OCI-LY7 (cell line): ENCODE data around the gene COPZ1. TPM values are rescaled to one million over a fixed set of nuclear protein-coding genes. Genes with fewer than 3 reads are reported as not detected.

Experiments used
- BruUV-seq: library from RNA; stranded (reverse); fragments of 400-500 nt; replicated peaks from 2 replicates; lab custom pipeline; 2021; lab: Mats Ljungman, UMichigan
- CTCF ChIA-PET: fragments of 300-600 bp; sonication (Branson Sonifier 250); formaldehyde crosslinking; loops from one replicate; lab custom pipeline; 2022; ENCODE audit warnings: antibody characterized with exemption; ENCODE audit not compliant: unreplicated experiment; lab: Charles Lee
- POLR2A ChIA-PET: fragments of 300-600 bp; sonication (Branson Sonifier 250); formaldehyde crosslinking; loops from one replicate; lab custom pipeline; 2022; ENCODE audit warnings: antibody characterized with exemption; lab: Charles Lee
- DNase-seq: peaks from one replicate; pipeline ENCODE4 v3.0.0-alpha.2; 2015; ENCODE audit warnings: low spot score
- H2AFZ ChIP-seq: fragments of 200-600 bp; sonication (generic), shearing (Covaris generic); 2 replicates; pipeline ENCODE4 v1.6.1; 2014; ENCODE audit warnings: mild to moderate bottlenecking, antibody characterized with exemption, low read length, moderate library complexity
- H3K27ac ChIP-seq: fragments of 200-600 bp; sonication (generic); 2 replicates; pipeline ENCODE4 v1.5.1; 2014; ENCODE audit warnings: mixed run types, low read depth, mild to moderate bottlenecking, moderate library complexity, low read length, inconsistent platforms; ENCODE audit not compliant: poor library complexity, severe bottlenecking
- H3K36me3 ChIP-seq: fragments of 200-600 bp; sonication (generic); 2 replicates; pipeline ENCODE4 v1.6.1; 2014; ENCODE audit warnings: mild to moderate bottlenecking, antibody characterized with exemption, low read length, moderate library complexity, mixed read lengths; ENCODE audit not compliant: insufficient read depth
- H3K4me1 ChIP-seq: fragments of 200-600 bp; sonication (generic); 2 replicates; pipeline ENCODE4 v1.5.1; 2014; ENCODE audit warnings: mild to moderate bottlenecking, low read length; ENCODE audit not compliant: insufficient read depth, poor library complexity, severe bottlenecking
- H3K4me2 ChIP-seq: fragments of 200-600 bp; sonication (generic); 2 replicates; pipeline ENCODE4 v1.6.1; 2014; ENCODE audit warnings: mild to moderate bottlenecking, low read length
- H3K4me3 ChIP-seq: fragments of 200-600 bp; sonication (generic); 2 replicates; pipeline ENCODE4 v1.5.1; 2014; ENCODE audit warnings: mild to moderate bottlenecking, low read depth, low read length; ENCODE audit not compliant: poor library complexity, severe bottlenecking
- H3K79me2 ChIP-seq: fragments of 200-600 bp; sonication (generic); 2 replicates; pipeline ENCODE4 v1.6.1; 2016; ENCODE audit warnings: low read depth, mild to moderate bottlenecking, low read length, moderate library complexity, mixed read lengths; ENCODE audit not compliant: insufficient read depth
- H3K9me2 ChIP-seq: fragments of 200-600 bp; sonication (generic); 2 replicates; pipeline ENCODE4 v1.6.1; 2016; ENCODE audit warnings: mild to moderate bottlenecking, low read length, mixed read lengths; ENCODE audit not compliant: insufficient read depth
- H3K9me3 ChIP-seq: fragments of 200-600 bp; sonication (generic); 2 replicates; pipeline ENCODE4 v1.6.1; 2014; ENCODE audit warnings: mild to moderate bottlenecking, mixed run types, low read length, mixed read lengths
- H4K20me1 ChIP-seq: fragments of 200-600 bp; sonication (generic); 2 replicates; pipeline ENCODE4 v1.6.1; 2014; ENCODE audit warnings: mild to moderate bottlenecking, antibody characterized with exemption, low read length, moderate library complexity, mixed read lengths; ENCODE audit not compliant: insufficient read depth
- CTCF ChIP-seq: fragments of 200-600 bp; sonication (generic); conservative IDR thresholded peaks from 2 replicates; pipeline ENCODE4 v1.5.1; 2014; ENCODE audit warnings: mild to moderate bottlenecking, antibody characterized with exemption, low read length, moderate library complexity, mixed read lengths
- EZH2phosphoT487 ChIP-seq: fragments of 200-600 bp; sonication (generic); IDR thresholded peaks from 2 replicates; pipeline ENCODE4 v1.6.1; 2018; ENCODE audit warnings: low read depth, borderline replicate concordance, mild to moderate bottlenecking, mixed run types, antibody characterized with exemption, low read length, moderate library complexity, mixed read lengths
- intact Hi-C: fragments of 100-400 bp; cut with micrococcal nuclease; formaldehyde crosslinking; loops from one replicate; pipeline ENCODE4 v1.10.0; 2022; ENCODE audit not compliant: unreplicated experiment
- total RNA-seq, 2 experiments: library from RNA; depleted of rRNA in 1 of 2; stranded (reverse); fragments of >200 nt in 1 of 2; shearing (Covaris generic) in 1 of 2; gene quantifications; 2 replicates each; pipeline ENCODE4 v1.2.3, GENCODE V29; 2014 to 2022

Gene COPZ1
- total RNA-seq, 2 experiments from 2014 or later: 86.0 to 121 TPM

DNA sequence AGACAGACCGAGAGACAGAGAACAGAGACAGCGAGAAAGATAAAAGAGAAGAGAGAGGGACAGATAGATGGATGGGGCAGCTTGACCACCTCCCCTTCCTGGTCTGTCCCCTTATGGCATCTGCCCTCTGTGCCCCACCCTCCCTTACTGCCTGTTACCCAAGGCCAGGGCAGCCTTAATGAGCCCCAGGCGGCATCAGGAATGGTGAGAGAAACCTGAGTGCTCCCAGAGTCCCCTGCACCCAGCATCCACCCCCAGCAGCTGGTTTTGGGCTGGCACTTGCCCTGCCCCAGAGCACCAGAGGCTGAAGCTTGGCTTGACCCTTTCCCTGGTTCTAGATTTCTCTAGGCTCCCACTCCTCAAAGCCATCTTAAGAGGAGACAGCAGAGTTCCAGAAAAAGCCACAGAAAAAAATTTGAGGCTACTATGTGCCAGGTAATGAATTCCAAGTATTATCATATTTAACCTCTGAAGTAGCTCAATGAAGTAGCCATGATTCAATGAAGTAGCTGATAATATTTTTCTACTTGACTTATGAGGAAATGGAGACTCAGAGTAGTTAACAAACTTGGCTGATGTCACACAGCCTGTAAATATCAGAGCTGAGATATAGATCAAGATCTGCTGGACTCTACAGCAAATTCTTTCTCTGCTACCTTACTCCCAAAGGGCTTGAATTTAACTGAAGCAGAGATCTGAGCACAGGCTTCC, 61.6 kb downstream of the COPZ1 start:
- no peaks in the 10 kb centered on the region for H3K36me3 ChIP-seq

GRCh38 chr12:54387114-54387467, 62.2 kb downstream of the COPZ1 start:
- no peaks in the 10 kb centered on the region for H3K9me3 ChIP-seq
- H3K4me1 ChIP-seq: peaks cover 48% of the 10 kb centered on the region
- no peaks in the 10 kb centered on the region for H3K9me2 ChIP-seq
- TF ChIP-seq CTCF: no peak
- TF ChIP-seq EZH2phosphoT487: no peak
- no peaks in the 10 kb centered on the region for H3K36me3 ChIP-seq
- H3K4me2 ChIP-seq: no peak overlapping the region
- intact Hi-C loops: no loop called here
- H3K79me2 ChIP-seq: no peaks in the 10 kb centered on the region
- CTCF ChIA-PET: no interaction called here
- DNase-seq: no peak
- no peaks in the 10 kb centered on the region for H4K20me1 ChIP-seq
- no peak overlapping the region for H3K27ac ChIP-seq
- no peak overlapping the region for H2AFZ ChIP-seq
- H3K4me3 ChIP-seq: no peak overlapping the region
- POLR2A ChIA-PET: interaction anchor here (0.8 to 1.0 kb wide), 3 partner anchors 9 to 634 kb away, joined by 3 read pairs; no protein-coding TSS in a partner anchor
- BruUV-seq: no TSS peak

More for the DNA sequence above, 61.6 kb downstream of the COPZ1 start:
- no peak for TF ChIP-seq EZH2phosphoT487
- no peak for TF ChIP-seq CTCF
- POLR2A ChIA-PET: interaction anchor here (0.8 to 1.0 kb wide), 3 partner anchors 8 to 633 kb away, joined by 3 read pairs; no protein-coding TSS in a partner anchor
- Histone ChIP-seq H4K20me1 (no peaks in the 10 kb centered on the region), H2AFZ (no peak overlapping the region), H3K9me2 (no peaks in the 10 kb centered on the region), H3K79me2 (no peaks in the 10 kb centered on the region), H3K4me3 (no peak overlapping the region), H3K4me2 (no peak overlapping the region), H3K4me1 (peaks cover 45% of the 10 kb centered on the region), H3K9me3 (no peaks in the 10 kb centered on the region), H3K27ac (no peak overlapping the region)
- intact Hi-C loops: no loop called here
- no peak for DNase-seq
- CTCF ChIA-PET: interaction anchor here (0.6 to 0.8 kb wide), 2 partner anchors 13 to 29 kb away, joined by 3 read pairs; no protein-coding TSS in a partner anchor
- no TSS peak for BruUV-seq
